ENCODE results near the gene MAST4.

Gene MAST4

DNA sequence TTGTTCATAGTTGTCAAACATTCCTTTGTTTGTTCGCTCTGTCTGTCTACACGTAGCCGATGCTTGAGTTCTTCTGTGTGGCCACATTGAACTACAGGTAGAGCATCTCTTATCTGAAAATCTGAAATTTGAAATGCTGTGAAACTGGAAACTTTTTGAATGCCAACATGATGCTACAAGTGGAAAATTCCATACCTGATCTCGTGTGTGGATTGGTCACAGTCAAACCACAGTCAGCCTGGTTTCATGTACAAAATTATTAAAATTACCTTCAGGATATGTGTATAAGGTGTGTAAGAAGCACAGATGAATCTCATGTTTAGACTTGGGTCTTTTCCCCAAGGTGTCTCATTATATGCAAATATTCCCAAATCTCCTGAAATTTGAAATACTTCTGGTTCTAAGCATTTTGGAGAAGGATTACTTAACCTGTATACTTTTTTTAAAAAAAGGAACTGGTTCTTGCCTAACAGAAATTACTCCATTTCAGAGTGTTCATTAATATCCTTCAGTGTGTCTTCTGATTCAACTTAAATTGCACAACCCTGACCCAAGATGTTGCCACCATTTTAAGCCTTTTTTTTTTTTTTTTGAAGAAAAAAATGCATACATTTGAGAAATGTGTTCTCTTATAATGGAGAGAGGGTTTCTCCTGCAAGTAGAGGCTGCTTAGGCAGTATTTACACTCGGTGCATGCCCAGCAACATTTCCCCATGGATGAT lies 254.3 kb downstream of the MAST4 start:
- DNase-seq = no peak

DNA sequence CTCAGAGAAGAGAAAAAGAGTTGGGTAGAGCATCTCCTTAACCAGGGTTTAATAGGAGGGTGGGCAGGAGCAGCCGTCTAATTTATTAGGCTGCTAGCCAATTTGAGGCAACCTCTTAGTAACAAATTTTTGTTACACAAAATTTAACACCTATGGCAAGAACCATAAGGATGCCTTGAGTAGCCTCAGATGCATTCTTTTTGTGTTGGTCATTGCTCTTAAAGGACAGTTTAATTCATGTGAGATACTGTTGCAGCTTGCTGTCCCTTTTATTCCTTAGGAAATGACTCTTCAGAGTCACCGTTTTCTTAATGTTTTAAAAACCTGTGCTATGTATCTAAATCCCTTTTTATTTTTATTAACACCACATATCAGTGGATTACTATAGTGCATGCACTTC lies 255.1 kb downstream of the MAST4 start:
- DNase-seq = no peak

DNA sequence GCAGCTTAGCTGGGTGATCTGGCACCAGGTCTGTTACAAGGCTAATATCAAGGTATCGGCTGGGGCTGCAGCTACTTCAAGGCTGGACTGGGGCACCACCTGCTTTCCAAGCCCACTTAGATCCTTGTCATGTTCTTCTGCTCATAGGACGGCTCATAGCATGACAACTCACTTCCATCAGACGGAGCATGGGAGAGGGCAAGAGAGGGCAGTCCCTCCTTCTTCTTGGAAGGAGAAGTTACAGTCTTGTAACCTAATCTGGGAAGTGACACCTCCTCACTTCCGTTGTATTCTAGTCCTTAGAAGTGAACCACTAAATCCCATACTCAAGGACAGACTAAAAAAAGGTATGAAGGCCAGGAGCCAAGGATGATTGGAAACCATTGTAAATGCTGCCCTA lies 258.2 kb downstream of the MAST4 start:
- DNase-seq = no peak

DNA sequence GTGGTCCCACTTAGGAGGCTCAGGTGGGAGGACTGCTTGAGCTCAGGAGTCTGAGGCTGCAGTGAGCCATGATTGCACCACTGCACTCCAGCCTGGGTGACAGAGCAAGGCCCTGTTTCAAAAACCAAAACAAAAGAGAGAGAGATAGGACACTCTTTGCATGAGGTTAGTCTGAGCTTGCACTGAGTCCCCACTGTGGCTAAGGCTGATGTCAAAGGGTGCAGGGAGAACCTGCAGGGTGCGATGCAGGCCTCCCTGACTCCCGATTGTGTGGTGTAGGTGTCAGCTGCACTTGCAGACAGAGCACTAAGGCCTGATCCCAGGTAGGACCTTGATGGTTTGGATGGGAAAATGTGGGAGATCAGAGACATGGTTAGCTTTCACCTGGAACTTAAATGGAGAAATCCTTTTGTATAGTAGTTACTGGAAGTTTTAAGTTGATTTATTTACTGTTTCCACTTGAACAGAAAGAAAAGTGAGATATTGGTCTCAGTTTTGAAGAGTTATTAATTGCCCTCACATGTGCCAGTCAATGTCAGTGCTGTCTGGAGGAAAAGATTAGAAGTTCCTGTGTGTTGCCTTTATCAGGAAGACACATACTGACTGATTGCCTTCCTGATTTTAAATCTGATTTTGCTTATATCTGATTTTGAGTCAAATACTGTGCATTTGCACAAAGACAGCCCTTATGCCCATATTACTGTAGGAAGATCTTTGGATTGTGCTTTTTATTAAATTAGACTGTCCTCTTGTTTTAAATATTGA lies 260.0 kb downstream of the MAST4 start:
- DNase-seq = no peak

DNA sequence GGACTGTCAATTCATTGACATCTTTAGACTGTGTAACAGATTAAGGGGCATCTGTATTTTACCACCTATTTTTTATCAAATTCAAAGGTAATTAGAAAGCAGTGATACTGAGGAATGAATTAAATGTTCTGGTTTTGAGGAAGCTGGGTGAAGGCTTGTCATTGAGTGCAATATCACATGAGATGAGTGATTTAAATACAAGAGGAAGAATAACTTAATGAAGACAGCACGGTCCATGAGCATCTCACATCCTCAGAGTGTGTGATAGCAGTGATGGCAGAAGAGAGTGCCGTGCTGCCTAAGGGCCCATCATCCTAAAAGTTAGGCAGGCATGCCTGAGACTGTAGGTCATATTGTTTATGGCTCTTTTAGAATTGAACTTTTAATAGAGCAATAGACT lies 263.3 kb downstream of the MAST4 start:
- DNase-seq = no peak

DNA sequence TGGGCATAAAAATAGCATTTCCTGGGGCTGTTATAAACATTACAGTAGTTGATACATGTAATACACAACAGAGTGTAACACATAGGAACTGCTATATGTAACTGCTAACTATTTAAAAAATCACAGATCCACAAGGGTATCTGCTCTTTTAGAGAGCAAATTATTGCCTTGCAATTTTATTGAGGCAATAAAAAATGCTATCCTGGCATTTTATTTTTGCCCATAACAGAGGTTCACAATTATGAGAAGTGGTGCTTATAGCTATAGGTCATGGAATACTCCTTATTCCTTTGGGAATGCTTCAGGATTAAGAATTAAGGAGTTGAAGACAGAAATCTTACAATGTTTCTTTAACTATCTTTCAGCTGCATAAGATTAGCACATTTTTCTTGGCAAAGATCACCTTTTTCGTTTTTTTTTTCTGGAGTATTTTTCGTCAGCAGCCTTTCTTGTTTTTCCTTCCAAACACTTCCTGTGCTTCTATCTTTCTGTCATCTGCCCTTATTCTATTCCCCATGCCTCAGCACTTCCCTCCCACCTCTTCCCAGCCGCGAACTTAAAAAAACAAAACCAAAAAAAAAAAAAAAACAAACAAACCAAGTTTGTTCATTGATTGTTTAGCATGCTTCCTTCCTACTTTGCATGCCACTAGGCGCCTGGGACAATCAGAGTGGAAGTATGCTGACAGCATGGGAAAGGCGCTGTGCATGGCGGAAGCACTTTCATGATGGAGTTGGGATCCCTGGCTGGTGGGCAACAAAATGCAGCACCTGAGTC lies 264.2 kb downstream of the MAST4 start:
- DNase-seq = no peak

DNA sequence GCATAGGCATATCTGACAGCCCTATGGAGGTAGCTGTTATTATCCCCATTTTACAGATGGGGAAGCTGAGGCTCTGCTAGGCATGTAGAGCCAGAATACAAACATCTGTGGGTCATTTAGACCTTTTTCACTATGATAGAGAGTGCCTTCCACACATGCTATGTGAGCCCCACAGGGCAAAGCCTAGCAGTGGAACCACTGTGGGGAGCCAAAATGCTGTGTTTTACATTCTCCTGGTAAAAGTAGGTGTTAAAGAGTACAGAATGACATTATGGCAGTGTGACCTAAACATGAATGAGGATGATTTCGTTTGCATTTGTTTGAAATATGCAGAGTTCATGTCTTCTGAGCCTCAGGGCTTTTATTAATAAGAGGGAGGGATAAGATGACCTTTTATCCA lies 265.2 kb downstream of the MAST4 start:
- no peak for DNase-seq

DNA sequence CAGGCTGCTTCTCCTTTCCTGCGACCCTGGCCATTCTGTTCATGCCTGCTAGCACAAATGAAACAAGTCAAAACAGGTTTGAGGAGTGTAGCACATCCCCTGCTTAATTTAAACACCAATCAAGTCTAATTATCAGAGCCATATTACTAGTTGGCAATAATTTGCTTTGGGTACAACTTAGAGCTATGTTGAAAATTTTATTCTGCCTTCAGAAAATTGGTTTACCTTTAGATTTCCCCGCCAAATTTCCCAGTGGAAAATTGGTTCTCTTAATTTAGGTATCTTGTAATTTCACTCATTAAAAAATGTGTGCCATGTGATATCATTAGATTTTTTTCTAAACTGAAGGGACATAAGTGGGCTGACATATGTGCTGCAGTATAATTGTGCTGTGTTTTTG lies 265.8 kb downstream of the MAST4 start:
- no peak for DNase-seq

DNA sequence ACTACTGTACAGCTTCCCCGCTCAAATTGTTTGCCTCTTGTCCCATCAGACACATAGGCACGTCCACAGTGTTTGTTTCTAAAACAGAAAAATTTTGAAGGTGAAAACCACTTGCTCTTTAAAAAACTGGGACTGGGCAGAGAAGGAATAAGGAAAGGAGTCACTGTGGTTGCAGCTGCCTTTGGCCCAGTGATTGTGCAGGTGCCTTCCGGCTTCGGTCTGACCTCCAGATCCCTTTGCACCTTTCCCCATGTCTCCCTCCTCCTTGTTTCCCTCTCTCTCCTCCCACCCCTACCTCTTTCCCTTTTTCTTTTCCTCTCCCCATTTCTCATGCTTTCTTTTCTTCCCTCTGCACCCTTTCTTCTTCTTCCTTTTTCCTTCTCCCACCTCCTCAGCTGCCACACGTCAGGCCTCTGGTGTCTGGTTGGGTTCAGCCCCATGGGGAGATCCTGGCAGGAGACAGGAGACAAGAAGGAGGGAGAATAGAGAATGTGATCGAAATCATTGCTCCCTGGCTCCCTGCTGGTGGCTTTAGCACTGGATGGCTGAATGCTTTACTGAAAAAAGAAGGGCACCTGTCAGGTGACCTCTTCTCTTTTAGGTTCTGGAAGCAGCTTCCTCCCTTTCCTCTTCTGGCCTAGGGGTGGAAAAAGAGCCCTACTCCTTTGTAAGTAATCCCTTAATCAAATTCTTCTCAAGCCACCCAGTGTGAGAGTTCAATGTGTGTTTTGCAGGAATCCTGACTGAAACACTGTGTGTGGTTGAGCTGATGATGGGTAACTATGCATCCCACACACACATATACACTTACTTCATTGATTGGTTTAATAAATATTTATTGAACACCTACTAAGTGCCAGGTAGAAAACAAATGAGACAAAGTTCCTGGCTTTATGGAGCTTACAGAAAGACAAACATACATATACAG lies 267.3 kb downstream of the MAST4 start:
- no peak for DNase-seq

DNA sequence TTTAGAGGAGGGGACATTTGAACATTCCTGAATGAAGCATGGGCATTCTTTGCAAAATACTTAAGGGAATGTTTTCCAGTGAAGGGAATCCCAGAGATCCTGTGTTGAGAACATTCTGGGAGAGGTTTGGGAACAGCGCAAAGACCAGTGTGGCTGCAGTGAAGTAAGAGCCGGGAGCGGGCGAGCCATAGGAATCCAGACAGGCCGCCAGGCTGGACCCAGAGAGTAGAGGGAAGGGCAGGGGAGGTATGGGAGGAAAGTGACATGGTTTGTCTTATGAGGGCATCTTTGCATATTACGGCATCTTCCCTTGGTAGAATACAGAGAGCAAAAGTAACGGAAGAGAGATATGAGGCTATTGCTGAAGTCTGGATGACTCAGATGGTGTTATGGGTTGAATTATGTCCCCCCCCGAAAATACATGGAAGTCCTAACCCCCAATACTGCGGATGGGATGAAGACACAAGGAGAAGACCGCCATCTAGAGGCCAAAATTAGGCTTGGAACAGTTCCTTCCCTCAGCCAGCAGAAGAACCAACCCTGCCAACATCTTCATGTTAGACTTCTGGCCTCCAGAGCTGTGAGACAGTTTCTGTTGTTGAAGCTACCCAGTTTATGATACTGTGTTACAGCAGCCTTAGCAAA lies 268.2 kb downstream of the MAST4 start:
- peak; percentile 53 for DNase-seq

DNA sequence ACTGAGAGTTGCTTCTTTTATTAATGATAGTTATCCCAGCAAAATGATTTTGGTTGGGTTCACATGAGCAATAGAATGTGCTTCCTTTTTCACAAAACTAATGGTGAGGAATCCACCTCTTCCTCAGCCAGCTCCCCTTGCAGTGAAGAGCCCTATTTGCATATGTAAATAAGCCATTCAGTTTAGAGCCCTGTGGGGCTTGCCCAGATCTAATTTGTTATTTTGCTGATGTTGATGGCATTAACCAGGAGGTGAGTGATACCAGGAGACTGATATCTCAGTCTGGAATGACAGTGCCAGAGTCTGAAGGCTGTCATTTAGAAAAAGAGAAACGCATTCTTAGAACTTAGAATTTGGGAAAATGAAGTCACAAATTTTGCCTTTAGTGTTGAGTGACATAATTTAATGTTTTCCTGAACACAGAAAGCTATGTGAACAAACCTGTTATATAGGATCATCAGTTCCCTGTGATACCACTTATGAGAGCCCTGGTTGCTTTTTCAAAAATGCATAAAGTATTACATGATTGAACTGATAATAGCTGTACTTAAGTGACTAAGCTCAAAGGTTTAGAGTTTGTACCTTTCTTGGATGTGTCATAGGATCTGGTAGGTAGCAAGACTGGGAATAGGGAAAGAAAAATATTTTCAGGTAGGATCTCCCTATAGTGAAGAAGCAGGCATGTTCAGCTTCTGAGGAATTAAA lies 271.6 kb downstream of the MAST4 start:
- no peak for DNase-seq

DNA sequence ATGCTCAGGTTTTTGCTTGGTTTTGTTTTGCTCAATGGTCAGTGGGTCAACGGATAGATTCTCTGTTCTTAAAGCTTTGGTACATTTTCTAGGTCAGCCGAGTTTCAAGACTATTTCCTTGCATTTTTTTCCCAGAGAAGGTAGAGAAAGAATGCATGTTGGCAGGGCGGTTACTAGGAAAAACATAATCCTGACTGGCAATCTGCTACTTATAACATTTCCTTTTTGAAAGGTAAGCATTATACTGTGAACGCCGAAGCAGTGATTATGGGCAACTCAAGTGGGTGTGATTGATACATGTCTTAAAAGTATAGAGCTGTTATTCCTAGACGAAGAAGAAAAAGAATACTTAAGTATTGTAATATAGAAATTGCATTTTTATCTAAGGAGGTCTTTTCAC lies 273.2 kb downstream of the MAST4 start:
- DNase-seq = no peak

DNA sequence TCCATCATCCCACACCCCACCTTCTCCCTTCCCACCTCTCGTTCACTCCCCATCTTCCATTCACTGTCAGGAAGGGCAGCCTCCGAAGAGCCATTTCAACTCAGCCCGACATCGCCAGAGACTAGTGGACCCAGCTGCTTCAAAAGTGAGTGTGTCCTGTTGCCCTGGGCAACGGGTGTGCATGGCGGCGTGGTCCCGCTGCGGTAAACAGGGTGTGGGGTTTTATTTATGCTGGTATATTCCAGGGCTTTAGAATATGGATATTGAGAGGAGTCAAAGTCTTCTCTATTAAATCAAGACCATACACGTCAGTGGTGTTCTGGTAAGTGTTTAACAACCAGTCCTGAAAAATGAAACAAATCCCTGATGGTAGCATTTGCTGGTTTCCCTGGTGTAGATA lies 274.5 kb downstream of the MAST4 start:
- DNase-seq = no peak

DNA sequence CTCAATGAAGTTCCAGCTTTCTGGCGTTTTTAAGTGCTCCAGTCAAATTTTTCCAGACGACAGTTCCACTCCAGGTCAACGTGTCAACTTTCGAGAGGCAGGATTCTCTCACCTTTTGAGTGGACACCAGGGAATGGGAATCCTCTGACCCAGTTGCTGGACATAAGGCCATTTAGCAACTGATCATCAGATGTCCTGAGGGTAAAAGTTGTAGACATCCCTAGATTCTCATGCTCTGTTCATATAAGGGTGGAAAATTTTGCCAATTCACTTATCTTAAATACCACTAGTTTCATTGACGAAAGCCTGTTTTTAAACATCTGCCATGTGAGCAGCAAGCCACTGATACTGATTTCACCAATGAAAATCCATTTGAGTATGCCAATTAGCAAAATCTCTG lies 275.5 kb downstream of the MAST4 start:
- no peak for DNase-seq

DNA sequence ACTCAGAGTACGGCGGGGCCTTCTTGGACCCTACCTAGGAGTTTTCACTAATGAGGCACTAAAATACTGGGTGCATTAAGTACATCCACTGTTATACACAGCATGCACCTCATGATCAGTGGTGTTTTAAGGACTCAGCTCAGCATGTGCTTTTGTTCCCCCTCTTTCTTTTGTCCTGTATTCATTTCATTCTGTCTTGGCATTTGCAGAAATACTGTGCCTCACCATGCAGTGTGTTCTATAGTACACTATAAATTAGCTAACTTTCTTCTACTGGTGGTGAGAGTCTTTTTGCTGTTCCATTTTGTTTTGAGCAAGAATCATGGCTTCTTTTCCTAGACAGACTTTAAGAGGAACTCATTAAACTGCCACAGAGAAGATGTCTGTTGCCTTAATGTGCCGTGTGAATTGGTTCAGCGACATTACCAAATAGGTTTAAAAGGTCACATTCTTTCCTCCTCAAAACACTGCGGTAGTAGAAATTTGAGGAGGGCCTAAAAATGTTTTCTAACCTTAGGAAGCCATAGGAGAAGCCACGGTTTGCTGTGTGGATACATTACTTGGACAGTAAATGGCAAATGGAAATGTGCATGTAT lies 276.6 kb downstream of the MAST4 start:
- DNase-seq = no peak

DNA sequence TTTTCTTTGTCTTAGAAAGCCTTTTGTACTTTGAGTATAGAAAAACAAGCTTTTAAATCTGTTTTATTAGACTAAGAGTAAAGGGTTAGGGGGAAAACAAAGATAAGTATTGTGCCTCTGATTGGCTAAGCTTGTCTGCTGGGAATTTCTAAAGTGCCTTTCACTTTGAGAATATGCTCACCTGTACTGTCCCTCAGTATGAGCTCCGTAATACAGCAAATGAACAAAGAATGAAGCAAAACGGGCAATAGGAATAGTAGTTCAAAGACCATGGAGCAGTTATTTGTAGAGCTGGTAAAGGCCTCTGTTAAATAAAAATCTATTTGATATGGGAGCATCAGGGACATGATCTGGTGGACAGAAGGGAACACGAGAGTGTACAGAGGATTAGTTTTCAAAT lies 277.8 kb downstream of the MAST4 start:
- no peak for DNase-seq

DNA sequence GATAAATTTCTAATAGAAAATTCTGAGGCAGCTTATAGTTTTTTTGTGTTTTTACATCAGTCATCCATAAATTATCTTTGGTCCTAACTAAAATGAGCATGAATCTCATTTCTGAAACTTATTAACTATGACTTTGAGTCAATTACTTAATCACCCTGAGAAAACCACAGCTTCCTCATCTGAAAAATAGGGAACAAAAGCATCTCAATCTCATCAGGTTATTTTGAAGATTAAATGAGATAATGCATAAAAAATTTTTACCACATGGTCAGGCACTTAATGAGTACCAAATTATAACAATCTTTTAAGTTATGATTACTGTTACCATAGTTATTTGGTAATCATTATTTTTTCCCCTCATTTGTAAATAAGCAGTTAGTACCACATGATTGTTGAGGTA lies 279.1 kb downstream of the MAST4 start:
- no peak for DNase-seq

DNA sequence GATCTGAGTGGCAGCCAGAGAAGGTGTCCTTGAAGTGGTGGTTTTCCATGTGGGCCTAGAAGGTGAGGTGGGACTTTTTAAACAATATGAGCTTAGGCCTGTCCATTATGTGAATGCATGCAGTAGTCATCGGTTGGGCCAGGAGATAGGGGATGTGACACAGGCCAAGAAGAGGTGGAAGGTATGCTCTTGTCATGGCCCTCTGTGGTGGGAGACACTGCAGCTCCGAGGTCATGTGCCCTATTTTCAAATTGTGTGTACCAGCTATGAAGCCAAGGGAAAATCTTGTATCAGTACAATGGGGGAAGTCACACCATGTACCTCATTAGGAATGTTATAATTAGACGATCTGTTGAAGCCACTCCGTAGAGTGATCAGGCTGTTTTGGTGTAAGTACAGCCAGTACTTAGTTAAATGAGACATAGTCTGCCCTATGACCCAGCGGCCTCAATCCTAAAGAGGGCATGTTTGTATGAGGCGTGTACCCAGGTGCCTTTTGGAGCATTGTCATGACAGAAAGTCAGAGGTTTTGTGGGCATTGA lies 280.1 kb downstream of the MAST4 start:
- no peak for DNase-seq

DNA sequence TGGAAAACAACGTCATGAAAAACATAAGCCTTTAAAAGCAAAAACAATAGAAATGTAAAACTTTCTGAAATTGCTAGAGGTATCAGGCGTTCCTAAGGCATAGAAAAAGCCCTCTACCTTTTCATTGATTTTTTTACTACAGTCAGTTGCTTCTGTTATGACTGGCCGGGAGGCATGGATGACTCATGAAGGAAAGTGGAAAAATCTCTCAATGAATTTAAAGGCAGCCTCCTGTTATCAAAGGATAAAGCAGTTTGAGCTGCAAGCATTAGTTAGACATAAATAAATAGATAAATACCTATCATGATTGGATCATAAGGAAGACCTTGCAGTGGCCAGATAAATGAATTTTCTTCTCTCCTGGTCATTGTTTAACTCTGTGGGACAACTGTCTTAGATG lies 281.6 kb downstream of the MAST4 start:
- DNase-seq = no peak

DNA sequence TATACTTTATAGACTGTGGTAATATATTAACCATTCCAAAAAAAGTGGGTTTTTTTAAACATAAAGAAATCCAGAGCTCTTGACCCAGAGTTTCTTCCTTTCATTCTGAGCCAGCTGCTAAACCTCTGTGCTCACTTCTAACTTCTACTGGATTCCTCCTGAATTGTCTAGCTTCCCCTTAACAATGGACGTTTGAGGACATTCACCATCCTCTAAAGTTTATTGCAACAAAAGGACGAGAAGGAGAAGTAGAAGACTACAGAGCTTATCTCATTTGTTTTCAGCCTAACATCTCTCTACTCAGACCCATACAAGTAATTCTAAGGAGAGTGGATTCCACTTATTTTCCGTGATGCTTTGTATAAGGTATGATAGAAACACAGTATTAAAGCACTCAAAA lies 284.2 kb downstream of the MAST4 start:
- DNase-seq = no peak

Measured in CD4-positive, alpha-beta T cell treated with Interleukin-4 for 4 hours (primary cell).